ENCODE results near the gene SLC6A9.
A peak's percentile ranks its signal among the peaks of the same experiment; 100 is the strongest.

The SLC6A9 gene

GRCh38 chr1:43998000-43998378 is 33.3 kb downstream of the SLC6A9 start:
- no peak for DNase-seq

GRCh38 chr1:43997295-43997999 is 33.8 kb downstream of the SLC6A9 start:
- DNase-seq = no peak

DNA sequence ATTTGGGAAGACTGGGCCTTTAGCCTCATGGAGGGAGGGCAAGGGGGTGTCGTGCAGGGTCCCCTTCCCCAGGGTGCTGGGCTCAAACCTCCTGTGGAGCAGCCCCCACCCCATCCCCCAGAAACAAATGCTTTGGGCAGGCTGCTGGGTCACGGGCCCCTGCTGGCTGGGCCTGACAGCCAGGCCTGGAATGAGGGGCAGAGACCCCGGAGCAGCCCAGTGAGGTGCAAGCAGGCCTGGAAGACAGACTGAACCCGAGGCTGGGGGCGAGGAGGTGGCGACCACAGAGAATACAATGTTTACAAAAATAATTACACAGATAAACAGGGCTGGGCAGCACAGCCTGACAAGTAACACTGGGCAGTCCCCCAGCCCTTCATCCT is 34.5 kb downstream of the SLC6A9 start:
- no peak for DNase-seq

DNA sequence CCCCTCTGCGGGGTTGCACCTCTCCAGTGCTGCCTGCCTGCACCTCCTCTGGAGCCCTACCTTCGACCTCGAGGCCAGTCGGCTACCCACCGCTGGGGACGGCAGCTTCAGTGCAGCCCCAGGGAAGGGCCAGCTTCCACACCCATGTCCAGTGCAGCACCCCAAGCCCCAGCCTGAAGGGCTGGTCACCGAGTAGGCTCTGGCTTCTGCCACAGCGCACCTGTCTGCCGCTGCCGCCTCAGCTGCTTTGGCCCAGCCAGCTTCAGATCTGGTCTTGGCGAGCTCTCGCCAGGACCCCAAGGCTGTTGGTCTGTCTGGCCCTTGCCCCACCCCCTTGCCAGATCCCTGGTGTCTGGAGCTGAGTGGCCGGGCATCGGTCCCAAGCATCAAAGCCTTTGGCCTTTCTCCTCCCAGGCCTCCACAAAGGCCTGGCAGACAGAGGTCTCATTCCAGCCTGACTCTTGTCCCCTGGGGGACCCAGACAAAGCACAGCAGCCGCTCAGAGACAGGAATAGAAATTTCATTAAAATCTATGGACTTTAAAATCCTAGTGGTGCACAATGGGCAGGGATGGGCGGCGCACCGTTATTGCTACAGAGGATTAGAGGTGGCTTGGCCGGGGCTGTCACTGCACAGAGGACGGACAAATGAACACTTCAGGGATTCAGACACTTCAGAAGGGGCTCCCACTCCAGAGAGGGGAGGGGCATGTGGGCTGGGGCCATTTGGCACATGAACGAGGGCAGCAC is 35.1 kb downstream of the SLC6A9 start:
- no peak for DNase-seq

DNA sequence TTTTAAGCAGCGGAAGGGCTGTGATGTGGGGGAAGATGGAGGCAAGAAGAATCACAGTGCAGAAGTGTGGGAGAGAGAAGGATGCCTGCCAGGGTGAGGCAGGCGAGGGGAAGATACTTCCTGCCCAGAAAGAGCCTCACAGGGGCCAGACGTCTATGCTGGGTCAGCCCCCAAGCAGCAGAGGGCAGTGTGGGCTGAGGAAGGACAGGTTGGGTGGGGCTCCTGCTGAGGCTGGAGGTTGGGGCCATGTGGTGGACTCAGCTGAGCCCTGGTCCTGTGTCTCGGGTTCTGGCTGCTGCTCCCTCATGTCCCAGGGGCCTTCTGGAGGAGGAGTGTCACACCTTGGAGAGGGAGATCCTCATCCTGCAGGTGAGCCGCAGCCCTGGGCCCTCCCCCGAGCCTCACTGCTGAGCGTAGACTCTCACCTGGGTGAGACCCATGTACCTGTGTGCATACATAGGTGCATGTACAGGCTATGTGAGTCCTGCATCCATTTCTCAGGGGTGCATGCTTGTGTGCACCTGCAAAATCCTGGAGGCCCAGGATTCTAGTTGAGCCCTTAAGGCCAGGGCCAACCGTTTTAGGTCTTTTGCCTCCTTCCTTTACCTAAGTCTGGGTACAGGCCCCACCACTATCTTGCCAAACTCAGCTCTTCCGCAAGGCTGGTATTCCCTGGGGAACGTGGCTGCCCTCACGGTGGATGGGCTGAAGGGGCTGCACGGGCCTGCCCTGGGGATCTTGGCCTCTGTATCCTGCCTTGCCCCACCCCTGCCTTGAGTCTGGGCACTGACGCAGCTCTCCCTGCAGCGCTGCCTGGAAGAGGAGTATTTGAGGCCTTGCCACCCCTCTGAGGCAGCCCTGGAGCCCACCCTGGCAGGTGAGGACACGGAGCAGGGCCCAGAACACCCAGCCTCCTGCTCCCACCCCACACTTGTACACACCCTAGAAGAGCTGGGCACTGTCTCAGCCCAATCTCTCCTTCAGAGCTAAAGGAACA is 36.2 kb downstream of the SLC6A9 start:
- no peak for DNase-seq

DNA sequence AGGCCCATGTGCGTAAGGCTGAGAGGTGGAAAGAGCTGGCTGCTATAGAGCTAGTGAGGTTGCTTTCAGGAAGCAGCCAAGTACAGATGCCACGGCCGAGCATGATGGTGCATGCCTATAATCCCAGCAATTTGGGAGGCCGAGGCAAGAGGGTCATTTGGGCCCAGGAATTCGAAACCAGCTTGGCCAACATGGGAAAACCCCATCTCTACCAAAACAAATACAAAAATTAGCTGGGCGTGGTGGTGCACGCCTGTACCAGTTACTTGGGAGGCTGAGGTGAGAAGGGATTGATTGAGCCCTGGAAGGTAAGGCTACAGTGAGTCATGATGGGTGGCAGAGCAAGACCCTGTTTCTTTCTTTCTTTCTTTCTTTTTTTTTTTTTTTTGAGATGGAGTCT is 37.2 kb downstream of the SLC6A9 start:
- DNase-seq = no peak

DNA sequence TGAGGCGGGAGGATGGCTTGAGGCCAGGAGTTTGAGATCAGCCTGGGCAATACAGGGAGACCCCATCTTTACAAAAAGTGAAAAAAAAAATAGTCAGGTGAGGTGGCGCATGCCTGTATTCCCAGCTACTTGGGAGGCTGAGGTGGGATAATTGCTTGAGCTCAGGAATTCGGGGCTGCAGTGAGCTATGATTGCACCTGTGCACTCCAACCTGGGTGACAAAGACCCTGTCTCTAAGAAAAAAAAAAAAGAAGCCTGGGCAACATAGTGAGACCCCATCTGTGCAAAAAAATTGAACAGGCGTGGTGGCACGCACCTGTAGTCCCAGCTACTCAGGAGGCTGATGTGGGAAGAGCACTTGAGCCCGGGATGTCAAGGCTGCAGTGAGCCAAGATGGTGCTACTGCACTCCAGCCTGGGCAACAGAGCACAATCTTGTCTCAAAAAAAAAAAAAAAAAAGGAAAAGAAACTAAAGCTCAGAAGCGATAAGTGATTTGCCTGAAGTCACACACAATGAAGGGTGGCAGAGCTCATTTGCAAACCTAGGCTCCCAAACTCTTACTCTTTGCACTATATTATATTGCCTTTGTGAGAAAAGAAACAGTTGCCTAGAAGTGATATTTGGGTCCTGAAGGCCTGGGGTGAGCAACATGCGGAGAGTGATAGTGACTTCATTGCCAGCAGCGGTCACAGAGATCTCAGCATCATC is 37.9 kb downstream of the SLC6A9 start:
- no peak for DNase-seq

- no peak for DNase-seq
These were observed 38.8 kb downstream of the SLC6A9 start for GRCh38 chr1:43992232-43992995.

DNA sequence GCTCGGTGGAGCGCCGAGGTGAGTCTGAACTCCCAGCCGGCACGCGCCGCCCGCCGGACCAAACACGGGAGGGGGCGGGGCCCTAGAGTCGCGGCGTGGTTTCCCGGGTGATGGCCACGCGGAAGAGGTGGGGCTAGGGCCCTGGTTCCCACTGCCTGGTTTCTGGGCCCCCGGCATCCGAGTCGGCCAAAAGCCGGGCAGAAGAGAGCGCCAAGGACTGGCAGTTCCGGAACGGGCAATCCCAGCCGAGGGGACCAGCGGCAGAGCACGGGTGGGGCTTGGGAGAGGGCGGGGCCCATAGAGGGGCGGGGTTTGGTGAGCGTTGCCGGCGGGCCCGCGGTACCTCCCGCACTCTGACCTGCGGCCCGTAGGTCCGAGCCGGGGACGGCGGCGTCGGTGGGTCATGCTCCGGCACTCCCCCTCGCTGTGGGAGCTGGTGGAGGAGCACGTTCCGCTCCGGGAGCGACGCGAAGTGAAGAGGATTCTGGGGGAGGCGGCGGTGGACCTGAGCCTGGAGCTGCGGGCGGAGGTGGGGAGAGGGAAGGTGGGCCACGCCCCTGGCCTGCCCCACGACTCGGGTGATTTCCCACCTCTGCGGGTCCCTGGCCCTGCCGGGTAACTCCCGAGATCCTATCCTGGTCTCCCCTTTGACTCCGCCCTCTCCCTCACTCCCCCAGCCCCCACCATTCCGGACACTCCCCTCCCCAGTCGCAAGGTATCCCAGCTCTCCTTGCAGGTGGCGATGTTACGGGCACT is 39.6 kb downstream of the SLC6A9 start, which contains the start of gene CCDC24:
Gene CCDC24, plus strand, starts transcription at position 124 of the 756 bp plus-strand sequence. Its CDS starts 280 bp downstream, at position 404.
- DNase-seq = peak; percentile 81

DNA sequence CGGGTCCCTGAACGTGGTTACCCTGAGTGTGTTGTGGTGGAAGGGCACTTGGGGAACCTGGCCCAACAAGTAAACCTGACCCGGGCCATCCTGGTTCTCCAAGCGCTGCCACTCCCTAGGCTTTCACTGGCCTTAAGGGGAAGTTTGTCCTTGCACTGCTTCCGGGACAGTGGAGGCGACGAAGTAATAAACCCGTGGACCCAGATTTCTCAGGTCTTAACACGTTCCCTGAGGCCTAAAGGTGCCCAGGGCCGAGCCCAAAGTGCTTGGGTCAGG is 40.1 kb downstream of the SLC6A9 start:
- DNase-seq = no peak

GRCh38 chr1:43990271-43991199 is 40.7 kb downstream of the SLC6A9 start:
- no peak for DNase-seq

DNA sequence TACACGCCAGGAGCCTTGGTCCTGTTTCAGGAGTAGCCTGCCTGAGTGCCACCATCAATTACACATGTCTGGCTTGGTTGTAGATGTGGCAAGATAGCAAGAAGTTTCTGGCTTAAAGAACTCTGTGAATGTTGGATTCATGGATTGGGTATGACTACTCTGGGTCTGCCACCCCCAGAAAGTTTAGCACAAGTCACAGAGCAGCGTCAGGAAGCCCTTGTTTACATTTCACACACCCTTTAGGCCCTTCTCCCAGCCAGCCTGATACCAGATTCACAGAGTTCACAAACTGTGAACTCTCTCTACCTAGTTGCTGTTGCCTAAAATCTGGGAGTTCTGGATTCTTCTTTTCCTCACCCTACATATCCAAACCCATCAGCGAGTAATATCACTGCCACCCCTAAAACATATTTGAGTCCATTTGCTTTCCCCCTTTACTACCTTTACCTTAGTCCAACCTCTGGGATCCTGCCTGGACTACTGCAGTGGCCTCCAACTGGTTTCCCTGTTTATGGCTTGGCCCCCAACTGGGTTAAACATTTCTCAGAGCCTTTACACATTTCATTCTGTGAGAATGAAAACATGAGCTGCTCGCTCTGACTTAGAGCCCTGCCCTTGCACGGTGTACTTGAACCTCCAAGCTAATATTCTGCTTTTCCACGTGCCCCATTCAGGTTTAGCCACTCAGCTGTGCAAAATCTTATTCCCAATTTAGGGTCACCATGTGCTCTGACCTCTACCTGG is 43.9 kb downstream of the SLC6A9 start:
- DNase-seq = no peak

- DNase-seq = no peak
These were observed 44.5 kb downstream of the SLC6A9 start for GRCh38 chr1:43986712-43987111.

GRCh38 chr1:43985984-43986595 is 45.2 kb downstream of the SLC6A9 start:
- DNase-seq = no peak

DNA sequence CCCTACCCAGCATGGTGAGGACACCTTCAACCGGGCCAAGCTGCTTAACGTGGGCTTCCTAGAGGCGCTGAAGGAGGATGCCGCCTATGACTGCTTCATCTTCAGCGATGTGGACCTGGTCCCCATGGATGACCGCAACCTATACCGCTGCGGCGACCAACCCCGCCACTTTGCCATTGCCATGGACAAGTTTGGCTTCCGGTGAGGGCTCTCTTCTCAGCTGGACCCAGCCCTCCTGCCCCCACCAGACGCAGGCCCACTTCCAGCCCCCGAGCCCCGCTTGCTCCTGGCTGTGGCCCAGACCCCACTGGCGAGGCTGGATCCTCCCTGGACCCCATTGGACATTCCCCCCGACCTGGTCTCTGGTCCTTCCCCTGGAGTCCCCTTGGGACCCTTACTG is 46.4 kb downstream of the SLC6A9 start:
- no peak for DNase-seq

GRCh38 chr1:43983253-43983899 is 47.9 kb downstream of the SLC6A9 start:
- DNase-seq = no peak

DNA sequence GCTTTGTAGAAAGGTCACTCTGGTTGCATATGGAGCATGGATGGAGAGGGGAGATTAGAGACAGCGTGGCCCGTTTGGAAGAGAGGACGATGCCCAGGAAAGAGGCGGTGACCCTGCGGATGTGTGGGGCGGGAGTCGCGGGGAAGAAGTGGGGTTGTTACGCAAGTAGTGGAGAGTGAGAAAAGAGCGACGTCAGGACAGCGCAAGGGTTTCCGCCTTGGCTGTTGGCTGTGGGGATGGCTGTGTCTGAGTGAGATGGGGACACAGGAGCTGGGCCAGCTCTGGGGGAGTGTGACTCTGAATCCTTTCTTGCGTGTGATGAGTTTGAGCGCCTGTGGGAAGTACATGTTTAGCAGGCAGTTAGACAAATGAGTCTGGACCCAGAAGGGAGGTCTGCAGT is 48.5 kb downstream of the SLC6A9 start:
- no peak for DNase-seq

- DNase-seq = no peak
These were observed 49.0 kb downstream of the SLC6A9 start for GRCh38 chr1:43982241-43982640.
